IPS-NIHi7 (cell line): ENCODE results near the gene NDUFAF8.

Experiments used
- DNase-seq: peaks from one replicate; pipeline ENCODE4 v3.0.0; 2012; ENCODE audit warnings: mixed read lengths; ENCODE audit errors: extremely low spot score

The NDUFAF8 gene

DNA sequence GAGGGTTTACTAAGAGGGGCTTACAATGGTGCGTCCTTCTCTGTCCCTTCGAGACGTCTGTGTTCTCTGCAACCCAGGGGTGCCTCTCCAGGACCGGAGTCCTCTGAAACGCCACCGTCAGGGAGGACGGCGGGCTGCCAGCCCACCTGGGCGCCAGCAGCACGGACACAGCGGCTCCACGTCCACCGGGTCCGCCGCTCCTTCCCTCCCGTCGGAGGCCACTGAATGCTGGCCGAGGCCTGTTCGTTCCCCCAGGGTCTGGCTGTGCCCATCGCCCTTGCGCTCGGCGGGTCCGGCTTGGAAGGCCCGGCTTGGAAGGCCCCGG, 666 bp upstream of the NDUFAF8 start:
- no peak for DNase-seq

DNA sequence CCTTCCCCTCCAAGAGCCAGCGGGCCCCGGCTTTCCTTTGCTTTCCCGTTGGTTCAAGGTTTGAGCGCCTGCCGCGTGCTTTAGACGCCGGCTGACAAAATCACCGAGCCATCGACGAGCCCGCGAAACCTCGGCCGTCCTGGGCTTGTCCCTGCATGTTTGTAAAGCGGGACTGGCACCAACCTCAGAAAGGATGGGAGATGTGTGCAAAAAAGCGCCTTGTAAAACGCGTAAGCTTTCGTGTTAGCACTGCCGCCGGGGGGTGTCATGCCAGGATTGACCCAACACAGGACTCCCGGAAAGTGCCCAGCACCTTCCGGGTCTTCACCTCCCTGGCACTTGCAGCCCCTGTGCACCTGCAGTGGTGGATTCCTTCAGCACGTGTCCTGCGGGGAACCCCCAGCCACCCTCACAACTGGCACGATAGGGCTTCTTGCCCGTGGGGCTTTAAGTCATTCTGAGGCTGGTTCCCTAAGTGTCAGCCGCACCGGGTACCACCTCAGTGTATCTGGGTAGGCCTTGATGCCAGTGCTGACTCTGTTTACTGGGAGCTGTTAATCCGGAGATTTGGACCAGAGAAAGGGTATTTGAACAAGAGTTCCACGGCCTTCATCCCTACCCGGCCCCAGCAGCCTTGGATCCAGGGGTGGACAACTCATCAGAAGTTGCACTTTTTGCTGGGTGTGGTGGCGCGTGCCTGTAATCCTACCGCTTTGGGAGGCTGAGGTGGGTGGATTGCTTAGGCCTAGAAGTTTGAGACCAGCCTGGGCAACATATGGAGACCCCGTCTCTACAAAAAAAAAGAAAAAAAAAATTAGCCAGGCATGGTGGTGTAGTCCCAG, 817 bp downstream of the NDUFAF8 start:
- no peak for DNase-seq

DNA sequence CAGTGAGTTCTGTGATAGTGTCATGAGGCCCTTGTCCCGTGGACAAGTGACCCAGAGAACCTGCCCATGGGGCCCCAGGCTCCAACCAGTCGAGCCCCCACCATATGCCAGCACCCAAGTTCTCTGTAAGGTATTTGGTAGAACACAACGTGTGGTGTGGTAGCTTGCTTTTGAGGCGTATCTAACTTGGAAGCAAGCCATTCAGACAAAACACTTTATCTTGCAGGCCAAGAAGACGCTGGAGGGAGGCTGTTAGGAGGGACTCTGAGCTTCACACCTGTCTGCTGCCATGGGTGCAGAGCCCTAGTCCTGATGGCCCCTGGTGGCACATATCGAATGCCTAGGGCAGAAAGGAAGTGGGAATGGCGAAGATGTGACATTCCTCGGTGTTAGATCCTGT, 1.6 kb downstream of the NDUFAF8 start:
- DNase-seq: no peak

- DNase-seq: no peak
These were observed 2.1 kb downstream of the NDUFAF8 start for GRCh38 chr17:81241203-81241602.

GRCh38 chr17:81241648-81242420, 2.7 kb downstream of the NDUFAF8 start:
- DNase-seq: peak; percentile 88

DNA sequence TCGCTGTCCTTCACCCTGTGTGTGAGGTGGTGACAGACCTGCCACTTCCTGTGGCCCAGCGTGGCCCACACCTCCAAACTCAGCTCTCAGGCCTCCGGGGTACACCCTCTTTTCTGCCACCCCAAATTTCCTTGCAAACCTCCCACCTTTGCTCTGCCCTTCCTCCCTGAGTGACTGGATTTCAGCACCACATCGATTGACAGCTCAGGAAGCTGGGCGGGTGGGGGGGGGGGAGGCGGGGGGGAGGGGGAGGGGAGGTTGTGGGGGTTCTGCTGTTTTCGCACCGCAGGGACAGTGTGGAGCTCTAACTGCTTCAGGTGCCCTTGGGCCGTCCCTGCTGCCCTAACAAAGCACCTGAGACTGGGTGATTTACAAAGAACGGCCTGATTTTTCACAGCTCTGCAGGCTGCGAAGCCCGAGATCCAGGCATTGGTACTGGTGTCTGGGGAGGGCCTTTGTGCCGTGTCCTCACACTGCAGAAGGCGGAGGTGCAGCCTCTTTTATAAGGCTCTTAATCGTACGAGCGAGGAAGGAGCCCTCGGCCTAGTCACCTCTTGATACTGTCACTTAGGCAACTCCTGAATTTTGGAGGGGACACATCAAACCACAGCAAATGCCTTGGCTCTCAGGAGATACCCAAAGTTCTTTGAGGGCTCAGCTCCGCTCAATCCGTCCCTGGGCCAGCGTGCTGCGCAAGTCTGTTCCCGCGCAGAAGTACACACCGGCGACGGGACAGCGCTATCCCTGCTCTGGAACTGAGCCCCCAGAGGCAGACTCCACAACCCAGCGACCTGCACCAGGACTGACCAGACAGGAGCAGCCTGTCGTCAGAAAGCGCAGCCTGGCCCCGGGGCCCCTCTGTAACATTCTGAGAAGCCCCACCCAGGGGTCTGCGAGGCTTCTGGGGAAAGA, 3.6 kb downstream of the NDUFAF8 start:
- DNase-seq: no peak

DNA sequence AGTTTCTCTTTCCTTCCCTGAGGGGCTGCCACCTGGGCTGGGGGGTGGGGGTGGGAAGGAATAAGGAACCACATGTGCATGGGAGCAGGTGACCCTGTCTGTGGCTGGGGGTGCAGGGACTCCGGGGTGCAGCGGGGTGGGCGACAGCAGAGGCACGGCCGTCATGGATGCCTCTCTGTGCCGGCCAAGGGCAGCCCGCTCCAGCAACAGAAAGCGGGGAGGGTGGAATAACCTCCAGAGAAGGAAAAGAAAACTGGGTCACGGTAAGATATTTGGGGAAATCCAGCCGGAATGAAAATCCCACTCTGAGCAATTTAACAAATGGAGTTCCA, 4.2 kb downstream of the NDUFAF8 start:
- no peak for DNase-seq

DNA sequence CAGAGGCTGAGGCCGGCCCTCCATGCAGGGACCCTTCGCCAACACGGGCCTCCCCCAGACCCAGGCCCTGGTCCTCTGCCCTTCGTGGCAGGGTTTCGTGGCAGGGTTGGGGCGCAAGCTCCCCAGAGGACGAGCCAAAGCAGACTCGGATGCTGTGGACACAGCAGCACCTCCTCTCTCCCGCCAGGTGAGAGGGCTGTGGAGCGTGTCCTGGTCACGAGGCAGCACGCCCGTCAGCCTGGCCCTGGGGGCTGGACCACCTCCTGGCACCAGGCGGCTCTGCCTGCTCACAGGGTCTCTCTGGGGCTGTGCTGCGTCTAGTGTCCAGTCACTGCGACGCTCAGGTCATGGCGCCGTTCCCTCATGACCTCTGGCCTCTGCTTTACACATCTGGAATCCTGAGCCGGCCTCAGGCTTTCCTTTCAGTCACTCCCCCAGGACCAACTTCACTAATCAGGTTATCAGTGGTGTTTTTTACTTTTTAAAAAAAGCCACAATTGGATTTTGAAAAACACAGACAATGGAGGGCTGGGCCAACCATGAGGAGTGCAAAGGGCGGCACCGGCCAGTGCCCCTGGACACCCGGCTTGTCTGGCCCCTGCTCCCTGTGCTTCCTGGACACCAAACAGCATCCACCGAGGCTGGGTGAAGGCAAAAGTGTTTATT, 5.4 kb downstream of the NDUFAF8 start:
- no peak for DNase-seq

DNA sequence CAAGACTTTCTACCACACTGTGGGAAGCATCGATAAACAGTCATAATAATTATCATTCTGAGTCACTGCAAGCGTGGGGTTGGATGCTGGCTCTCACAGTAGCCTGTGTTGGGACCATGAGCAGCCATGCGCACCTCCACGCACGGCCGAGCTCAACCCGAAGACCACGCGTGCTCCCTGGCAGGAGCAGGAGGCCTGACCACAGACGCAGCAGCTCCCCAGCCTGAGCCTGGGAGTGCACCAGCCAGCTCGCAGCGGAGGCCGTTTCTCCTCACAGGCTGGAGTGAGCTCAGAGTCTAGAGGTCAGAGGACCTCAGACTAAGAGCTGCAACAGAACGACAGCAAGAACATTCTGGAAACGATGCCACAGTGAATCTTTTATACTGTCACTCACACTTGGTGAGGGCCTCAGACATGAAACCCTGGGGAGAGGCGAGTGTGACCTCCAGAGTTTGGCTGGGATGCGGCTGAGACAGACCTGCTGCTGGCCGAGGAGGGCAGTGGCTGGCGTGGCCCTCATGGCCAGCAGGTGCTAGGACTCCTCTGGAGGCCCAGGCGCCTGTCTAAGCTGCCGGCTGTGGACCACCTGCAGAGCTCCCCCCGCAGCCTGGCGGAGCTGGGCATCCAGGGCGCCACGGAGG, 6.0 kb downstream of the NDUFAF8 start:
- DNase-seq: no peak

DNA sequence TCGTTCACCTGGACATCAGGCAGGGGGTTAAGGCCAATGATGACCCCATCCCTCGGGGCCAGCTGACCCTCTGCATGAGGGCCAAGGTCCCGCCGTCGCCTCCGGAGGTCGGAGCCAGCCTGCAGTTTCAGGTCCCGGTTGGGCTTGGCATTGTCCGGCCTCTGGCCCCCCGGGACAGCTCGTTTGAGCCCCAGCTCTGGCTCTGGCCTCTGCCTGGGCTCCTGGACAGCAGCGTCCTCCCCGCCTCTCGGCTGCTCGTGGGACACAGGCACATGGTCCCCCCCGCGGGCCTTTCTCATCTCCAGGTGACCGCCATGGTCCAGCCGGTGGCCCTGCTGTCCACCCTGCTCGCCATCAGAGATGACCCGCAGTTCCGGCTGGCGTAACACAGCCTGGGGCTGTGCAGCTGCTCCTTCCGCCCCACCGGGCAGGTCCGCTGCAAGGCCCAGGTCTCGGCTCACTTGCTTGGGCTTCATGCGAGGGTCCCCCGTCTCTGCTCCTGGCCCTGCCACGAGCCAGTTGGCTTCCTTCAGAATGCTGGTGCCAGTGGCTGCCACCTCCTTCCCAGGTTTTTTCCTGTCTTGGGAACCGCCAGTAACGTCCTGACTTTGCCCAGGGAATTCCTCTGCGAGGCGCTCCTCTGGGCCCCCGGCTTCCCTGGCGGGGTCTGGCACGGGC, 6.7 kb downstream of the NDUFAF8 start:
- DNase-seq: no peak

DNA sequence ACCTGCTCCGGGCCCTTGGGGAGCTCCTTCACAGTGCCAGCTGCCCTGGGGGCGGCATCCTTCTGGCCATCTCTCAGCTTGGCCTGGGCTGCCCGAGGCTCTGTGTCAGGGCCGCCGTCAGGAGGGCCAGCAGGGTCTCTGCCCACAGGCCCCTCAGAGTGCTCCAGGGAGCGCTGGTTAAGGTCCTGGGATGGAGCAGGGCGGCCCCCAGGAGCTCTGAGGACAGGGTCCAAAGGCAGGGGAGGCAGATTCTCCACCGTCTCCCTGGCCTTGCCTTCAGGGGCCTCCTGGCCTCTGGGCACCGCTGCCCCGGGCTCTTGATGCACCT, 7.2 kb downstream of the NDUFAF8 start:
- no peak for DNase-seq

DNA sequence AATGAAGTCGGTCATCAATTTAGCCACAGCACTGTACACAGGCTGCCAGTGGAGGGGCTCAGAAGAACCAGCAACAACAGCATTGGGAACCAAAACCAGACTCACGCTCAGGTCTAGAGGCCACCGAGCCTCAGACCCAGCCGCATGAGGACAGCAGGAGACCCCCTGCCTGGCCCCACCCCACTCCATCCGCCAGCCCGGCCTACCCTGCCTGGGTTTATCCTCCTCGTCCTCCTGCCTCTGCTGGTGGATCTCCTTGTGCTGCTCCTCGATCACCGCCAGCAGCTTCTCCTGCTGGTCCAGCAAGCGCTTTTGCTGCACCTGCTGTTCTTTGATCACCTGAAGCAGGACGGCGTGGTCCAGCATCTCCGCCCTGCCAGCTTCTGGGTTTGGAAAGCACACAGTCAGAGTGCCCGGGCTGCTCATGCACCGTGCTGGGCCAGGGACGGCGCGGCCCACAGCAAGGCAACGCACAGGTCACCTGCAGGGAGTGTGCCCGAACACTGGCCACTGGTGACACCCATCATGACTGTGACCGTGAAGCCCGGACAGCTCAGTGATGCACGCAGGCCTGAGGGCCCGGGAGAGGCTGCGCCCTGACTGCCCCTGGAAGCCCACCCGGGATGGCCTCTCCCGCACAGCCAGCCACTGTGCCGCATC, 7.7 kb downstream of the NDUFAF8 start:
- DNase-seq: no peak

- no peak for DNase-seq
These were observed 8.3 kb downstream of the NDUFAF8 start for GRCh38 chr17:81247339-81247990.

DNA sequence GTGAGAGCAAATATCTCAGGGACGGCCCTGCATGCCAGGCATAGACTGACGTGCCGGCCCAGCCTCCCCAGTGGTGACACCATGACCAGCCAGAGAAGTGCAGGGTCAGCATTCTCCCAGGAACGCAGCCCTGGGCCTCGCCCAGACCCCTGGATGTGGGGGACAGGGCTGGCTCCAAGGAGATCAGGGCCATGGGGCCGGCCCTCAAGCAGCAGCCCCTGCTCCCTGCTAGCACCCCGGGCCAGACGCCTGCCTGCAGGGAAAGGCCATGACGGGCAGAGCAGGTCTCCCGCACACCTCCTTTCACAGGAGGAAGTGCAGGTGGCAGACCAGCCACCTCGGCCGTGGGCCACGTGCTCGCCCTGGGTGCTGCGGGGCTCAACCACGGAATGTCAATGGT, 9.5 kb downstream of the NDUFAF8 start:
- no peak for DNase-seq

- no peak for DNase-seq
These were observed 10.3 kb downstream of the NDUFAF8 start for GRCh38 chr17:81249223-81250040.

GRCh38 chr17:81250286-81251093, 11.4 kb downstream of the NDUFAF8 start:
- no peak for DNase-seq

GRCh38 chr17:81251094-81251708, 12.1 kb downstream of the NDUFAF8 start:
- DNase-seq: no peak
